GM10847 (cell line): Measurements from ENCODE around the gene PRKN.

ENCODE experiments used
- POLR2A ChIP-seq: IDR thresholded peaks from 2 replicates; pipeline ENCODE4 v1.6.1; 2011; ENCODE audit not compliant: insufficient read length; ENCODE audit errors: extremely low read depth

The PRKN gene

DNA sequence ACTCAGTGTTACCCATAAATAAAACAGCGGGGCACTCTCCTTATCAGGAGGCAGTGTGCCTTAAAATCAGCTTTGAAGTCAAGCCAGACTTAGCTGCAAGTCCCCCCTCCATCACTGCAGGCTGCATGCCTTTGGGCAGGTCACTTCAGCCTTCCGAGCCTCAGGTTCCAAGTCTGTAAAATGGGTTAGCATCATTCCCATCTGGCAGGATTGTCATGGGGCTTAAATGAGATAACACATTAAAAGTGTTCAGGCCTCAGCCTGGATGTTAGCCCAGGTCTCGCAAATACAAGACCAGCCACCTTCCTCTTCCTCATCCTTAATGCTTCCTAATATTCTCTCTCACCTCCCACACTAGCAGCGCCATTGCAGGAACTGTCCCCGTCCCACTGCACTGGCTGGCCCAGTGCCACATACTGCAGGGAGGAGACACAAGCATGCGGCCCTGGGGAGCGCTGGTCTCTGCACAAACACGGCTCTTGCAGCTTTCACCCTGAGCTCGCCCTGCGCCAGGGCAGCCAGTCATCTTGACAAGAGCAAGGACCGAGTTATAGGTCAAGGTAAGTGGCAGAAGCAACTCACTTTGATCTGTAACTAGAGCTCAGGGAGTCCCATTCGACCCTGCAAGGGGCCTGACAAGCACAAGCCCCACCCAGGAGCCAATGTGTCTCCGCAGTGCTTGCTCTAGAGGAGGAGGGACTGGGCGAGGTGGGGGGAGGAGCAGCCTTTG is 889.1 kb downstream of the PRKN start:
- no peak for TF ChIP-seq POLR2A

DNA sequence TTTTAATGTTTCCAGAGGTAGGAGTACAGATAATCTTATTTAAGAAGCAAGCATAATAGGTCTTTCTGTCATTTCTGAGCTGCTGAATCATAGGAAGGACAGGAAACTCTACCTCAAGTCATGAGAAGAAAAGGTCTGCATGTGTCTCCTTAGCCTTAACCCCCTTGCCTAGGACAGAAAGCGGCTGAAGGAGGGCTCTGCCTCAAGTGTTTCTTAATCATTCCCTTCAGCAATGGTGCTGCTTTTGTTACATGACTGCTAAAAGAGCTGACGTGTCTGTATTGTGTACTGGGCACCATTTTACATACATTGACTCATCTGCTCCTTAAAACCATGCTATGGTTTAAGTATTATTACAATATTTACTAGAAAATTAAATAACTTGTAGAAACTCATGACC is 889.7 kb downstream of the PRKN start:
- TF ChIP-seq POLR2A: no peak

- no peak for TF ChIP-seq POLR2A
Observed at GRCh38 chr6:161837449-161837735, 890.2 kb downstream of the PRKN start.

DNA sequence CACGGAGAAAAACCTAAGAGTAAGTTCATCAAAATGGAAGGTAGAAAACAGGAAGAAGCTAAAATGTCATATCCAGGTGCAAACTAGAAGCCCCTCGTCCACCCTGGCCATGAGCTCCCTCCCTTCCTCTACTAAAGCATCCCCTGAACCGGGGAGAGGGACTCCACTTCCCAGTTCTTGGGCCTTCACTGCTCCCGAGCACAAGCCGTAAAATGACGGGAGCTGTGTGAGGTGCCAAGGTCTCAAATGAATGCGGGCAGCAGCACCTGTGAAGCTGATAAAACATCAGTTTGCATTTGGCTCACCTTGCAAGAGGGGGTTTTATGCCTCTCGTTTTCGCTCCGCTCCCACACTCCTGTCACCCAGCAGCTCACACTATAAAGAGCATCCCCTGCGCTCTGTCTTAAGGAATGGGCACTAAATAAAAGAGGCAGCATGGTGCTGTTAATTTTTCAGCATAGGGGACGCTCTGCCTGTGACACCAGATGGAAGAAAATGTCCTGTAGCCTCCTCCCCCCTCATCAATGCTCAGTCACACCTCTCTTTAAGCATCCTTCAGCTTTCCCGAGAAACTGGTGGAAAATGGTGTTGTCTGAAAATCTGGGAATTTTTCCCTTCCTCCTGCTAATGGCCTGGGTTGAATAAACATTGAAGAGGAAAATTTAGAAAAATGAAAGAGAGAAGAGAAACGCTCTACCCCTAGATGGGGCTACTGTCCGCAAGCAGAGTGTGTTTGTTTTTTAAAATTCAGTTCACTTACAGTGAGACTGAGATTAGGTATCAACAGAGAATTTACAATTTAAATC is 890.7 kb downstream of the PRKN start:
- TF ChIP-seq POLR2A: no peak

- TF ChIP-seq POLR2A: no peak
Observed at GRCh38 chr6:161835500-161836215, 891.9 kb downstream of the PRKN start.

GRCh38 chr6:161834426-161834825 is 893.1 kb downstream of the PRKN start:
- no peak for TF ChIP-seq POLR2A

- TF ChIP-seq POLR2A: no peak
Observed at GRCh38 chr6:161833099-161833860, 894.3 kb downstream of the PRKN start.

- TF ChIP-seq POLR2A: no peak
Observed at GRCh38 chr6:161832622-161833021, 894.9 kb downstream of the PRKN start.

DNA sequence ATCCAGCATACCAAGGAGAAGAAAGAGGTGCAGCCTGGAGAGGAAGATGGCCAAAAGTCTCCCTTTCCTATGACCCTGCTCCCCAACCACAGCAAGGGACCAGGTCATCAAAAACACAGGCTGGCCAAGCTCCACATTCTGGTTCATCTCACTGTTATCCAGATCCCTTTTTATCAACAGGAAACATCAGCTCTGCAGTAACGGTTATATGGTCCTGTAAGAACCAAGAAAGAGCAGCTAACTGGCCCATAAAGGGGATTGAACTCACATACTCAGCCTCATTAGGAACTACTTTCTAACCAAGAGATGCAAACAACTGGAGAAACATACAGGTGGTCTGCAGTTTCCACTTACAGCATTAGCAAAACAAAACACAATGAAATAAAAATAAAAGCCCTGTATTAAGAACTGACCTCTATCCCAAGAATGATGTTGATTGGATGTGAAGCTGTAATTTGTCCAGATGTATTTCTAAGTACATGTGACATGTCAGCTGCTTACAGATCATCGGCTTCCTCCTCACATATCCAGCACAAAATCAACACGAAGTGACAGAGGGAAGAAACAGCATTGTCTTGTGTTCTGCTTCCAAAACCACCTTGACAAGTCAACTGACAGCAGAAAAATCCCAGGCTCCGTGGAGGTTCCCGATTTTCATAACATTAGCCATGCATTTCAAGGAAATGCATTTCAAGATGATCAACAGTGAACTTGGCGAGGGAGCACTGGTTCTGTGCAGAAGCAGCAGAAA is 896.5 kb downstream of the PRKN start:
- no peak for TF ChIP-seq POLR2A

DNA sequence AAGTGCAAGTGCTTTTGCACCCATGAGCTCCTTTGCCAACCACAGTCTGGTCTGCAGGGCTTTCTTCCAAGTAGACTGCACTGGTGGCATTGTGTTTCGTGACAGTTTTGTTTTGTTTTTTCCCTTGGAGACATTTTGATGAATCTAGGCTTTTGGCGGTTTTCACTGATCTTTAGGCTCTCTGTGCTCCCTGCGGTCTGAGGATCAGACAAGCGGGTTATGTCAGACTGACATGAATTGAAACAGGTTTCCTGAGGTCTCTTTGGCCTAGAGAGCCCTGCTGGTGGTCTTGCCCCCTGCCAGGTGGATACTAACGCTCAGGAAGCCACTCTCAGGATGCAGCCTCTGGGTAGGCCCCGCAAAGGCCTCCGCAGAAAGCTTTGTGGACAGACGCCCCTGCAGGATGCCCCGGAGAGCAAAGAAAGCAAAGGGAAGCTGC is 898.3 kb downstream of the PRKN start:
- TF ChIP-seq POLR2A: no peak

GRCh38 chr6:161828355-161828754 is 899.2 kb downstream of the PRKN start:
- TF ChIP-seq POLR2A: no peak

- no peak for TF ChIP-seq POLR2A
Observed at GRCh38 chr6:161826512-161826911, 901.1 kb downstream of the PRKN start.

DNA sequence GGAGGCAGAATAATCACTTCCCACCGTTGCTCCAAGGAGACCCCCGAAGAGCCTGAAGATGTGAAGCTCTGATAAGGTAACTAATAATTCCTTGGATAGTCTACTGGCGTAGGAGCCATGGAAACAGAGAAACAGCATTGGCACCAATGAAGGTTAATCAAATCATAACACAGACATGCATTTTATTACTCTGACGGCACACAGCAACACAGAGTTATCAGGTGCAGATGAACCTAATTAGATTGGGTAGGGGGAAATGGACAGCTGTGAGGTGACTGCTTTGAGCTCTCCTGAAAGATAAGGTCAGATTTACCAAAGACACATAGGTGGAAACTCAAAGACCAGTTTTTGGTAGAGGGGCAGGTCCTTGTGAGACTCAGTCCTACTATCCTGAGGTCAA is 909.7 kb downstream of the PRKN start:
- TF ChIP-seq POLR2A: no peak

GRCh38 chr6:161815965-161816364 is 911.6 kb downstream of the PRKN start:
- no peak for TF ChIP-seq POLR2A

GRCh38 chr6:161813156-161813555 is 914.4 kb downstream of the PRKN start:
- no peak for TF ChIP-seq POLR2A
